Tibial nerve (tissue), 4 donors: ENCODE measurements around the gene SEC24A.

Experiments used
- EP300 ChIP-seq, 2 donors: sonication (generic); formaldehyde crosslinking; IDR thresholded peaks; one replicate each; pipeline ENCODE4 v1.6.1; 2017; ENCODE audit warnings: antibody characterized with exemption in 2 of 2, mild to moderate bottlenecking in 1 of 2
- POLR2A ChIP-seq, 2 donors: fragments of 450-650 bp; IDR thresholded peaks; one replicate each; pipeline ENCODE4 v1.6.1; 2017; ENCODE audit warnings: antibody characterized with exemption in 2 of 2, mild to moderate bottlenecking in 2 of 2, moderate library complexity in 2 of 2
- TF ChIP-seq, protein P1 (sequence below), 5 experiments: fragments of 200-600 bp in 3 of 5; fragments of 450-650 bp in 2 of 5; sonication (generic) in 3 of 5; IDR thresholded peaks; one replicate each; pipeline ENCODE4 v1.5.1; 2016 to 2019; ENCODE audit warnings: antibody characterized with exemption in 5 of 5, mild to moderate bottlenecking in 3 of 5, moderate library complexity in 2 of 5

GRCh38 chr5:134637116-134637721 is 11.4 kb upstream of the SEC24A start:
- TF ChIP-seq EP300 (IDR thresholded peaks at IDR 0.05) (no peak), POLR2A (IDR thresholded peaks at IDR 0.05) (no peak)
- TF ChIP-seq, protein P1, sequence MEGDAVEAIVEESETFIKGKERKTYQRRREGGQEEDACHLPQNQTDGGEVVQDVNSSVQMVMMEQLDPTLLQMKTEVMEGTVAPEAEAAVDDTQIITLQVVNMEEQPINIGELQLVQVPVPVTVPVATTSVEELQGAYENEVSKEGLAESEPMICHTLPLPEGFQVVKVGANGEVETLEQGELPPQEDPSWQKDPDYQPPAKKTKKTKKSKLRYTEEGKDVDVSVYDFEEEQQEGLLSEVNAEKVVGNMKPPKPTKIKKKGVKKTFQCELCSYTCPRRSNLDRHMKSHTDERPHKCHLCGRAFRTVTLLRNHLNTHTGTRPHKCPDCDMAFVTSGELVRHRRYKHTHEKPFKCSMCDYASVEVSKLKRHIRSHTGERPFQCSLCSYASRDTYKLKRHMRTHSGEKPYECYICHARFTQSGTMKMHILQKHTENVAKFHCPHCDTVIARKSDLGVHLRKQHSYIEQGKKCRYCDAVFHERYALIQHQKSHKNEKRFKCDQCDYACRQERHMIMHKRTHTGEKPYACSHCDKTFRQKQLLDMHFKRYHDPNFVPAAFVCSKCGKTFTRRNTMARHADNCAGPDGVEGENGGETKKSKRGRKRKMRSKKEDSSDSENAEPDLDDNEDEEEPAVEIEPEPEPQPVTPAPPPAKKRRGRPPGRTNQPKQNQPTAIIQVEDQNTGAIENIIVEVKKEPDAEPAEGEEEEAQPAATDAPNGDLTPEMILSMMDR (IDR thresholded peaks at IDR 0.05): no peak
